Spleen (tissue), 7 donors: Measurements from ENCODE around the gene LRP1-AS.

Source experiments
- CTCF ChIP-seq, 11 experiments: fragments of 200-600 bp in 7 of 11; fragments of 450-650 bp in 4 of 11; sonication (generic) in 4 of 11; IDR thresholded peaks in 8 of 11; conservative IDR thresholded peaks in 3 of 11; 1 replicate in 7 of 11; 2 replicates in 4 of 11; pipeline versions ENCODE4 v1.4.0 to v1.8.0; 2016 to 2021; ENCODE audit warnings: antibody characterized with exemption in 11 of 11, inconsistent platforms in 4 of 11, mild to moderate bottlenecking in 1 of 11
- POLR2AphosphoS5 ChIP-seq, 3 donors: sonication (generic); formaldehyde crosslinking; IDR thresholded peaks; one replicate each; pipeline ENCODE4 v1.5.1; 2017; ENCODE audit warnings: antibody characterized with exemption in 3 of 3
- donor health status: DM: no; HTN: no; CAD: no; lungs with moderate emphysema.
- donor health status: DM: no; HTN: no; CAD: no.
- donor health status: DM: no; HTN: no; CAD: no.

GRCh38 chr12:57152639-57153038 is 5.2 kb upstream of the LRP1-AS start:
- TF ChIP-seq CTCF (IDR thresholded peaks at IDR 0.05 in 8 of 11, conservative IDR thresholded peaks at IDR 0.05 in 3 of 11) (no peak), POLR2AphosphoS5 (IDR thresholded peaks at IDR 0.05) (no peak)
